Measurements from ENCODE around the gene CDC6.
A peak's percentile ranks its signal among the peaks of the same experiment; 100 is the strongest.

The CDC6 gene

GRCh38 chr17:40330850-40331470 is 43.3 kb downstream of the CDC6 start:
- H3K36me3 ChIP-seq (ENCODE audit: control insufficient read depth, insufficient read depth, low read length): peaks cover 16% of the 10 kb centered on the region
- no peaks in the 10 kb centered on the region for H3K9me3 ChIP-seq (ENCODE audit: control insufficient read depth, low read length)
- H3K4me1 ChIP-seq (ENCODE audit: control insufficient read depth, insufficient read depth, low read length, poor library complexity, severe bottlenecking): peaks cover 82% of the 10 kb centered on the region
- DNase-seq: no peak
- H3K27me3 ChIP-seq (replicated peaks; ENCODE audit: control insufficient read depth, insufficient read depth, low read length, poor library complexity, severe bottlenecking): no peaks in the 10 kb centered on the region
- peak overlapping the region; percentile 63 for H3K27ac ChIP-seq (ENCODE audit: insufficient read depth, low read length, poor library complexity, severe bottlenecking)
- H3K4me3 ChIP-seq (ENCODE audit: insufficient read depth, low read depth, low read length, poor library complexity, severe bottlenecking): peak overlapping the region; percentile 32

GRCh38 chr17:40331743-40332641 is 44.3 kb downstream of the CDC6 start:
- Histone ChIP-seq H3K4me1 (ENCODE audit: control insufficient read depth, insufficient read depth, low read length, poor library complexity, severe bottlenecking) (peaks cover 74% of the 10 kb centered on the region), H3K27ac (ENCODE audit: insufficient read depth, low read length, poor library complexity, severe bottlenecking) (peak overlapping the region; percentile 47), H3K36me3 (ENCODE audit: control insufficient read depth, insufficient read depth, low read length) (peaks cover 16% of the 10 kb centered on the region), H3K9me3 (ENCODE audit: control insufficient read depth, low read length) (no peaks in the 10 kb centered on the region), H3K4me3 (ENCODE audit: insufficient read depth, low read depth, low read length, poor library complexity, severe bottlenecking) (no peak overlapping the region), H3K27me3 (replicated peaks; ENCODE audit: control insufficient read depth, insufficient read depth, low read length, poor library complexity, severe bottlenecking) (no peaks in the 10 kb centered on the region)
- DNase-seq: no peak

DNA sequence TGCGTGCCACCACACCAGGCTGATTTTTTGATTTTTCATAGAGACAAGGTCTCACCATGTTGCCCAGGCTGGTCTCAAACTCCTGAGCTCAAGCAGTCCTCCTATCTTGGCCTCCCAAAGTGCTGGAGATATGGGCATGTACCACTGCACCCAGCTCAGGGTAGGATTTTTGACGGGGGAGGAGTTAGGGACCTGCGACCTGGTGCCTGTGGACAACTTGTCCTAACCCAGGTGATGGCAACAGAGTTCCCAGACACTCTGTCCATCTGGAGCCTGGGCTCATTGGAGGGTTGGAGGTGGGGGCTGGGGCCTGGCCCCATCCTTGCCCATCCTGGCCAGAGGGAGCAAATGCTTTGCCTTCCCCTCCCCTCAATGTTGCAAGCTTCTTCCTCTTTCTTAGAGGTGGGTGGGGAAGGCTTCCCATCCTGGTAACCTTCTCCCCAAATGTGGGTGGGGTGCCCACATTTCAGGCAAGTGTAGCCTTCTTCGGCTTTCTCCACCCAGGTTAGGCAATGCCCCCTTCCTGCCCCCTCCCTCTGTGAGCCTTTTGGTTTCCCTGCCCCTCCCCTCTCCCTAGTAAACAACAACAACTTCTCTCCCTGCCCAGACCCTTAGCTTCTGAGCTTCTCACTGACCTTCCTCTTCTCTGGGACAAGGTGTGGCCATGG is 46.2 kb downstream of the CDC6 start:
- Histone ChIP-seq H3K36me3 (ENCODE audit: control insufficient read depth, insufficient read depth, low read length) (peaks cover 20% of the 10 kb centered on the region), H3K9me3 (ENCODE audit: control insufficient read depth, low read length) (no peaks in the 10 kb centered on the region), H3K27me3 (replicated peaks; ENCODE audit: control insufficient read depth, insufficient read depth, low read length, poor library complexity, severe bottlenecking) (no peaks in the 10 kb centered on the region), H3K4me1 (ENCODE audit: control insufficient read depth, insufficient read depth, low read length, poor library complexity, severe bottlenecking) (peaks cover 72% of the 10 kb centered on the region), H3K27ac (ENCODE audit: insufficient read depth, low read length, poor library complexity, severe bottlenecking) (peak overlapping the region; percentile 35), H3K4me3 (ENCODE audit: insufficient read depth, low read depth, low read length, poor library complexity, severe bottlenecking) (no peak overlapping the region)
- no peak for DNase-seq

DNA sequence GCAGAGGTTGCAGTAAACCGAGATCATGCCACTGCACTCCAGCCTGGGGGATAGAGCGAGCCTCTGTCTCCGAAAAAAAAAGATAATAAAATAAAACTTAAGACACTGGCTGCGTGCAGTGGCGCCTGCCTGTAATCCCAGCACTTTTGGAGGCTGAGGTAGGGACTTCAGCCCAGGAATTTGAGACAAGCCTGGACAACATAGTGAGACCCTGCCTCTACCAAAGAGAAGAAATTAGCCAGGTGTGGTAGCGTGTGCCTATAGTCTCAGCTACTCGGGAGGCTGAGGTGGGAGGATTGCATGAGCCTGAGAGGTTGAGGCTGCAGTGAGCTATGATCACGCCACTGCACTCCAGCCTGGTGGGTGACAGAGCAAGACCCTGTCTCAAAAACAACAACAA is 47.9 kb downstream of the CDC6 start:
- Histone ChIP-seq H3K9me3 (ENCODE audit: control insufficient read depth, low read length) (no peaks in the 10 kb centered on the region), H3K27ac (ENCODE audit: insufficient read depth, low read length, poor library complexity, severe bottlenecking) (no peak overlapping the region), H3K4me1 (ENCODE audit: control insufficient read depth, insufficient read depth, low read length, poor library complexity, severe bottlenecking) (peaks cover 60% of the 10 kb centered on the region), H3K36me3 (ENCODE audit: control insufficient read depth, insufficient read depth, low read length) (peaks cover 31% of the 10 kb centered on the region), H3K27me3 (replicated peaks; ENCODE audit: control insufficient read depth, insufficient read depth, low read length, poor library complexity, severe bottlenecking) (no peaks in the 10 kb centered on the region), H3K4me3 (ENCODE audit: insufficient read depth, low read depth, low read length, poor library complexity, severe bottlenecking) (no peak overlapping the region)
- no peak for DNase-seq

- Histone ChIP-seq H3K27ac (ENCODE audit: insufficient read depth, low read length, poor library complexity, severe bottlenecking) (peak overlapping the region; percentile 31), H3K4me3 (ENCODE audit: insufficient read depth, low read depth, low read length, poor library complexity, severe bottlenecking) (no peak overlapping the region), H3K36me3 (ENCODE audit: control insufficient read depth, insufficient read depth, low read length) (peaks cover 18% of the 10 kb centered on the region), H3K9me3 (ENCODE audit: control insufficient read depth, low read length) (no peaks in the 10 kb centered on the region), H3K4me1 (ENCODE audit: control insufficient read depth, insufficient read depth, low read length, poor library complexity, severe bottlenecking) (peaks cover 59% of the 10 kb centered on the region), H3K27me3 (replicated peaks; ENCODE audit: control insufficient read depth, insufficient read depth, low read length, poor library complexity, severe bottlenecking) (no peaks in the 10 kb centered on the region)
- no peak for DNase-seq
These were observed 49.7 kb downstream of the CDC6 start for GRCh38 chr17:40337351-40337750.

- no peak for DNase-seq
- H3K27ac ChIP-seq (ENCODE audit: insufficient read depth, low read length, poor library complexity, severe bottlenecking): peak overlapping the region; percentile 31
- H3K4me1 ChIP-seq (ENCODE audit: control insufficient read depth, insufficient read depth, low read length, poor library complexity, severe bottlenecking): peaks cover 65% of the 10 kb centered on the region
- H3K4me3 ChIP-seq (ENCODE audit: insufficient read depth, low read depth, low read length, poor library complexity, severe bottlenecking): no peak overlapping the region
- no peaks in the 10 kb centered on the region for H3K9me3 ChIP-seq (ENCODE audit: control insufficient read depth, low read length)
- H3K36me3 ChIP-seq (ENCODE audit: control insufficient read depth, insufficient read depth, low read length): peaks cover 17% of the 10 kb centered on the region
- no peaks in the 10 kb centered on the region for H3K27me3 ChIP-seq (replicated peaks; ENCODE audit: control insufficient read depth, insufficient read depth, low read length, poor library complexity, severe bottlenecking)
These were observed 50.4 kb downstream of the CDC6 start for GRCh38 chr17:40338058-40338457.

DNA sequence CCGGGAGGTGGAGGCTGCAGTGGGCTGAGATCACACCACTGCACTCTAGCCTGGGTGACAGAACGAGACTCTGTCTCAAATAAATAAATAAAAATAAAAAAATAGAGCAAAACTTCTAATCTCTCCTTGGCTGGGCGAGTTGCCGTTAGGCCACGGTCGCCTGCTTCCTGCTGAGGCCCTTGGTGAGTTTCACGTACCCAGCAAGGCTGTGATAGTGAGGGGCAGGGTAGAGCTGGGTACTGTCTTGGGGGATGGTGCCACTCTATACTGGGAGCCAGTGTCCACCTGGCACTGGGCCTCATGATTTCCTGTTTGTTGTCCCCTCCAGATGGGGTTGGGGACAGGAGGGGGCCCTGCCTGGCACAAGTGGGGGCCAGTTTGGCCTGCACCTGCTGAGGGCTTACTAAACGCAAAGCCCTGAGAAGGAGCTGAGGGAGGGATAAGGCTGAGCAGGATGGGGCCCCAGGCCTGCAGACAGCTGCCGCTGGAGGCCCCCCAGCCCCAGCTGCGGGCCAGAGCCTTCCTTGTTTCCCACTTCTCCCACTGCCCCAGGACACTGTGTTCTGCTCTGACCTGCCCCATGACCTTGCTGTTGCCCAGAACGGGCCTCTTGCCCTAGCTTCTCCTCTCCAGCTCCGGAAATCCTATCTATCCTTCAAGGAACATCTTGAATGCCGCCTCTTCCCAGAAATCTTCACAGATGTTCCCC is 51.4 kb downstream of the CDC6 start:
- Histone ChIP-seq H3K27ac (ENCODE audit: insufficient read depth, low read length, poor library complexity, severe bottlenecking) (no peak overlapping the region), H3K9me3 (ENCODE audit: control insufficient read depth, low read length) (no peaks in the 10 kb centered on the region), H3K36me3 (ENCODE audit: control insufficient read depth, insufficient read depth, low read length) (peaks cover 17% of the 10 kb centered on the region), H3K4me1 (ENCODE audit: control insufficient read depth, insufficient read depth, low read length, poor library complexity, severe bottlenecking) (peaks cover 68% of the 10 kb centered on the region), H3K4me3 (ENCODE audit: insufficient read depth, low read depth, low read length, poor library complexity, severe bottlenecking) (no peak overlapping the region), H3K27me3 (replicated peaks; ENCODE audit: control insufficient read depth, insufficient read depth, low read length, poor library complexity, severe bottlenecking) (no peaks in the 10 kb centered on the region)
- DNase-seq: no peak

DNA sequence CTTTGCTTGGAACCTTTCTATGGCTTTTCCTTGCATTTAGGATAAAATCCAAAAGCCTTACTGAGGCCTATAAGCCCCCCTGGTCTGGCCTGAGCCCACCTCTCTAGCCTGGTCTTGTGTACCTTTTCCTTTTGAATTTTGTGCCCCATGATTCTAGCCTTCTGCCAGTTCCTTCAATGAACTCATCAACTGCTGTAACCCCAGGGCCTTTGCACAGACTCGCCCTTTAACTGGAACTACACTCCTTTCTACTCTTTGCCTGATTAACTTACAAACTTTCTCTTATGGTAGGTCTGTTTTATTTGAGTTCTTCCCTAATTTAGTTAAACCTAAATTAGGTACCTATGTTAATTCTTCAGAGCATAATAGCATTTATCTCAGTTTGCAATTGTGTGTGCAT is 52.6 kb downstream of the CDC6 start:
- peak overlapping the region; percentile 86 for H3K27ac ChIP-seq (ENCODE audit: insufficient read depth, low read length, poor library complexity, severe bottlenecking)
- peaks cover 17% of the 10 kb centered on the region for H3K36me3 ChIP-seq (ENCODE audit: control insufficient read depth, insufficient read depth, low read length)
- no peaks in the 10 kb centered on the region for H3K9me3 ChIP-seq (ENCODE audit: control insufficient read depth, low read length)
- no peak for DNase-seq
- peaks cover 70% of the 10 kb centered on the region for H3K4me1 ChIP-seq (ENCODE audit: control insufficient read depth, insufficient read depth, low read length, poor library complexity, severe bottlenecking)
- H3K4me3 ChIP-seq (ENCODE audit: insufficient read depth, low read depth, low read length, poor library complexity, severe bottlenecking): no peak overlapping the region
- H3K27me3 ChIP-seq (replicated peaks; ENCODE audit: control insufficient read depth, insufficient read depth, low read length, poor library complexity, severe bottlenecking): no peaks in the 10 kb centered on the region

GRCh38 chr17:40340880-40341807 is 53.5 kb downstream of the CDC6 start:
- Histone ChIP-seq H3K4me1 (ENCODE audit: control insufficient read depth, insufficient read depth, low read length, poor library complexity, severe bottlenecking) (peaks cover 73% of the 10 kb centered on the region), H3K9me3 (ENCODE audit: control insufficient read depth, low read length) (no peaks in the 10 kb centered on the region), H3K27me3 (replicated peaks; ENCODE audit: control insufficient read depth, insufficient read depth, low read length, poor library complexity, severe bottlenecking) (no peaks in the 10 kb centered on the region), H3K27ac (ENCODE audit: insufficient read depth, low read length, poor library complexity, severe bottlenecking) (peak overlapping the region; percentile 86), H3K36me3 (ENCODE audit: control insufficient read depth, insufficient read depth, low read length) (peaks cover 17% of the 10 kb centered on the region), H3K4me3 (ENCODE audit: insufficient read depth, low read depth, low read length, poor library complexity, severe bottlenecking) (peak overlapping the region; percentile 65)
- peak; percentile 88 for DNase-seq
